ENCODE measurements around the gene RASAL2.

DNA sequence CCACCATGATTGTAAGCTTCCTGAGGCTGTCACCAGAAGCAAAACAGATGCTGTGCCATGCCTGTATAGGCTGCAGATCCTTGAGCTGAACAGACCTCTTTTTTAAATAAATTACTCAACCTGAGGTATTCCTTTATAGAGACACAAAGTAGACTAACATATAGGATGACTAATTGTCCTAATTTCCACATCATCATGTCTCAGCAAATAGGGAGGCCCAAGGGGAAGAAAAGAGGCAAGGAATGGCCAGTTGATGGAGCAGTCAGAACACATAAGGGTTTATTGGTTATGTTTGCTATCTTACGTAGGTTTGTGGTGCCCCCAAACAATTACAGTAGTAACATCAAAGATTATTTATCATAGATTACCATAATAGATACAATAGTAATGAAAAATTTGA lies 126.2 kb downstream of the RASAL2 start:
- TF ChIP-seq, protein P1, sequence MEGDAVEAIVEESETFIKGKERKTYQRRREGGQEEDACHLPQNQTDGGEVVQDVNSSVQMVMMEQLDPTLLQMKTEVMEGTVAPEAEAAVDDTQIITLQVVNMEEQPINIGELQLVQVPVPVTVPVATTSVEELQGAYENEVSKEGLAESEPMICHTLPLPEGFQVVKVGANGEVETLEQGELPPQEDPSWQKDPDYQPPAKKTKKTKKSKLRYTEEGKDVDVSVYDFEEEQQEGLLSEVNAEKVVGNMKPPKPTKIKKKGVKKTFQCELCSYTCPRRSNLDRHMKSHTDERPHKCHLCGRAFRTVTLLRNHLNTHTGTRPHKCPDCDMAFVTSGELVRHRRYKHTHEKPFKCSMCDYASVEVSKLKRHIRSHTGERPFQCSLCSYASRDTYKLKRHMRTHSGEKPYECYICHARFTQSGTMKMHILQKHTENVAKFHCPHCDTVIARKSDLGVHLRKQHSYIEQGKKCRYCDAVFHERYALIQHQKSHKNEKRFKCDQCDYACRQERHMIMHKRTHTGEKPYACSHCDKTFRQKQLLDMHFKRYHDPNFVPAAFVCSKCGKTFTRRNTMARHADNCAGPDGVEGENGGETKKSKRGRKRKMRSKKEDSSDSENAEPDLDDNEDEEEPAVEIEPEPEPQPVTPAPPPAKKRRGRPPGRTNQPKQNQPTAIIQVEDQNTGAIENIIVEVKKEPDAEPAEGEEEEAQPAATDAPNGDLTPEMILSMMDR (IDR thresholded peaks at IDR 0.05; ENCODE audit: insufficient read depth, low read length, poor library complexity, severe bottlenecking) = no peak
- no peak for TF ChIP-seq EZH2phosphoT487 (conservative IDR thresholded peaks at IDR 0.05; ENCODE audit: low read length)
